ENCODE results near the gene PPCS.

DNA sequence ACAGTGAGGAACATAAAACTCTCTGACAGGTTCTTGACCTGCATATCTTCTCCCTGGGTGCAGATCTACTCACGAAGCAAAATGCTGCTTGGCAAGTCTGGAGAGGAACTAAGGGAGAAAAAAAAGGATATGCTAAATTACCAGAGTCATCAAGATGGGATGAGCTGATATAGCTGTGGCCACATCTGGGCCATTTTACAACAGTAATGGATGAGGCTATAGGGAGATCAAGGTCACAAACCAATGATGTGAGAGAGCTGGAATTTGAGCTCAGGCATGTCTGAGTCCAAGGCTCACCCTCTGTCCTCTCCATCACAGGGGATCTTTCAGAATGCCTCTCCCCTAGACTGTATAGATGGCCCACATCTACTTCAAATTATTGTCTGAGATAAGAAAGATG lies 26.7 kb upstream of the PPCS start:
- TF ChIP-seq, protein P1, sequence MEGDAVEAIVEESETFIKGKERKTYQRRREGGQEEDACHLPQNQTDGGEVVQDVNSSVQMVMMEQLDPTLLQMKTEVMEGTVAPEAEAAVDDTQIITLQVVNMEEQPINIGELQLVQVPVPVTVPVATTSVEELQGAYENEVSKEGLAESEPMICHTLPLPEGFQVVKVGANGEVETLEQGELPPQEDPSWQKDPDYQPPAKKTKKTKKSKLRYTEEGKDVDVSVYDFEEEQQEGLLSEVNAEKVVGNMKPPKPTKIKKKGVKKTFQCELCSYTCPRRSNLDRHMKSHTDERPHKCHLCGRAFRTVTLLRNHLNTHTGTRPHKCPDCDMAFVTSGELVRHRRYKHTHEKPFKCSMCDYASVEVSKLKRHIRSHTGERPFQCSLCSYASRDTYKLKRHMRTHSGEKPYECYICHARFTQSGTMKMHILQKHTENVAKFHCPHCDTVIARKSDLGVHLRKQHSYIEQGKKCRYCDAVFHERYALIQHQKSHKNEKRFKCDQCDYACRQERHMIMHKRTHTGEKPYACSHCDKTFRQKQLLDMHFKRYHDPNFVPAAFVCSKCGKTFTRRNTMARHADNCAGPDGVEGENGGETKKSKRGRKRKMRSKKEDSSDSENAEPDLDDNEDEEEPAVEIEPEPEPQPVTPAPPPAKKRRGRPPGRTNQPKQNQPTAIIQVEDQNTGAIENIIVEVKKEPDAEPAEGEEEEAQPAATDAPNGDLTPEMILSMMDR (IDR thresholded peaks at IDR 0.05; ENCODE audit: poor library complexity, severe bottlenecking) = no peak
- TF ChIP-seq MXI1 (conservative IDR thresholded peaks at IDR 0.05; ENCODE audit: poor library complexity, severe bottlenecking) (no peak), POLR2AphosphoS5 (IDR thresholded peaks at IDR 0.05) (no peak)
